Upper lobe of left lung (tissue), 4 donors: Measurements from ENCODE around the gene METTL26.

Source experiments
- CTCF ChIP-seq, 6 experiments: fragments of 450-650 bp in 4 of 6; fragments of 200-600 bp in 2 of 6; sonication (generic) in 2 of 6; IDR thresholded peaks; one replicate each; pipeline ENCODE4 v1.5.1; 2016 to 2019; ENCODE audit warnings: antibody characterized with exemption in 6 of 6
- POLR2A ChIP-seq, 4 donors: fragments of 450-650 bp; IDR thresholded peaks; one replicate each; pipeline ENCODE4 v1.5.1; 2016 to 2017; ENCODE audit warnings: antibody characterized with exemption in 4 of 4, mild to moderate bottlenecking in 2 of 4
- POLR2AphosphoS5 ChIP-seq, 2 donors: sonication (generic); formaldehyde crosslinking; IDR thresholded peaks; one replicate each; pipeline ENCODE4 v1.5.1; 2017; ENCODE audit warnings: antibody characterized with exemption in 2 of 2

- TF ChIP-seq CTCF (IDR thresholded peaks at IDR 0.05): no peak
- no peak for TF ChIP-seq POLR2A (IDR thresholded peaks at IDR 0.05)
- no peak for TF ChIP-seq POLR2AphosphoS5 (IDR thresholded peaks at IDR 0.05)
Observed at GRCh38 chr16:625117-625976, 10.8 kb downstream of the METTL26 start.
